ENCODE data around the gene SLC35A1.

SLC35A1 gene

GRCh38 chr6:87534377-87535047 is 61.7 kb downstream of the SLC35A1 start:
- H3K4me2 ChIP-seq (ENCODE audit: low read length), result no peak overlapping the region
- peaks cover 3% of the 10 kb centered on the region; the same call in 1 of the 2 replicates for H3K9me3 ChIP-seq (ENCODE audit: control insufficient read depth, insufficient read depth, low read length)
- TF ChIP-seq EZH2phosphoT487 (IDR thresholded peaks at IDR 0.05; ENCODE audit: borderline replicate concordance, low read length) (no peak), CTCF (IDR thresholded peaks at IDR 0.05; ENCODE audit: low read depth, low read length, poor library complexity, severe bottlenecking) (no peak)
- peaks cover 37% of the 10 kb centered on the region for H3K36me3 ChIP-seq (ENCODE audit: control insufficient read depth, low read length)
- no peaks in the 10 kb centered on the region; the same call in 1 of the 2 replicates for H3F3A ChIP-seq (ENCODE audit: control insufficient read depth, insufficient read depth)
- H3K4me3 ChIP-seq (ENCODE audit: low read length), result no peak overlapping the region
- no peaks in the 10 kb centered on the region for H3K79me2 ChIP-seq (ENCODE audit: control insufficient read depth, low read length)
- H3K27ac ChIP-seq (ENCODE audit: low read depth, low read length), result no peak overlapping the region
- peaks cover 3% of the 10 kb centered on the region; the same call in 1 of the 2 replicates for H3K4me1 ChIP-seq (ENCODE audit: control insufficient read depth, low read length)
- no peaks in the 10 kb centered on the region for H4K20me1 ChIP-seq (ENCODE audit: control insufficient read depth, insufficient read depth, low read depth, low read length)
- H3K27me3 ChIP-seq (ENCODE audit: control insufficient read depth, low read length), result no peaks in the 10 kb centered on the region
- no peaks in the 10 kb centered on the region for H3K9me2 ChIP-seq (replicated peaks; ENCODE audit: control insufficient read depth, low read length)

GRCh38 chr6:87538510-87539260 is 65.9 kb downstream of the SLC35A1 start:
- H3K4me1 ChIP-seq (ENCODE audit: control insufficient read depth, low read length), result peaks cover 3% of the 10 kb centered on the region; the same call in 1 of the 2 replicates
- H4K20me1 ChIP-seq (ENCODE audit: control insufficient read depth, insufficient read depth, low read depth, low read length), result no peaks in the 10 kb centered on the region
- H3F3A ChIP-seq (ENCODE audit: control insufficient read depth, insufficient read depth), result no peaks in the 10 kb centered on the region; the same call in 1 of the 2 replicates
- H3K79me2 ChIP-seq (ENCODE audit: control insufficient read depth, low read length), result no peaks in the 10 kb centered on the region
- no peak overlapping the region for H3K4me3 ChIP-seq (ENCODE audit: low read length)
- H3K9me3 ChIP-seq (ENCODE audit: control insufficient read depth, insufficient read depth, low read length), result peaks cover 10% of the 10 kb centered on the region; the same call in 1 of the 2 replicates
- H3K27me3 ChIP-seq (ENCODE audit: control insufficient read depth, low read length), result no peaks in the 10 kb centered on the region
- no peaks in the 10 kb centered on the region for H3K9me2 ChIP-seq (replicated peaks; ENCODE audit: control insufficient read depth, low read length)
- no peak for TF ChIP-seq EZH2phosphoT487 (IDR thresholded peaks at IDR 0.05; ENCODE audit: borderline replicate concordance, low read length)
- TF ChIP-seq CTCF (IDR thresholded peaks at IDR 0.05; ENCODE audit: low read depth, low read length, poor library complexity, severe bottlenecking), result no peak
- no peak overlapping the region for H3K27ac ChIP-seq (ENCODE audit: low read depth, low read length)
- peaks cover 48% of the 10 kb centered on the region for H3K36me3 ChIP-seq (ENCODE audit: control insufficient read depth, low read length)
- no peak overlapping the region for H3K4me2 ChIP-seq (ENCODE audit: low read length)

GRCh38 chr6:87539554-87539953 is 66.8 kb downstream of the SLC35A1 start:
- Histone ChIP-seq H3K27ac (ENCODE audit: low read depth, low read length) (no peak overlapping the region), H3K4me2 (ENCODE audit: low read length) (no peak overlapping the region), H4K20me1 (ENCODE audit: control insufficient read depth, insufficient read depth, low read depth, low read length) (no peaks in the 10 kb centered on the region), H3K4me1 (ENCODE audit: control insufficient read depth, low read length) (peaks cover 3% of the 10 kb centered on the region; the same call in 1 of the 2 replicates), H3F3A (ENCODE audit: control insufficient read depth, insufficient read depth) (no peaks in the 10 kb centered on the region; the same call in 1 of the 2 replicates), H3K4me3 (ENCODE audit: low read length) (no peak overlapping the region), H3K27me3 (ENCODE audit: control insufficient read depth, low read length) (no peaks in the 10 kb centered on the region), H3K9me3 (ENCODE audit: control insufficient read depth, insufficient read depth, low read length) (peaks cover 10% of the 10 kb centered on the region; the same call in 1 of the 2 replicates), H3K9me2 (replicated peaks; ENCODE audit: control insufficient read depth, low read length) (no peaks in the 10 kb centered on the region), H3K79me2 (ENCODE audit: control insufficient read depth, low read length) (no peaks in the 10 kb centered on the region), H3K36me3 (ENCODE audit: control insufficient read depth, low read length) (peaks cover 54% of the 10 kb centered on the region)
- TF ChIP-seq CTCF (IDR thresholded peaks at IDR 0.05; ENCODE audit: low read depth, low read length, poor library complexity, severe bottlenecking), result no peak
- no peak for TF ChIP-seq EZH2phosphoT487 (IDR thresholded peaks at IDR 0.05; ENCODE audit: borderline replicate concordance, low read length)
